Thoracic aorta (tissue), 2 donors: ENCODE measurements around the gene BAIAP2L1. TPM values are rescaled to one million over a fixed set of nuclear protein-coding genes. Genes with fewer than 3 reads are reported as not detected.

Source experiments
- ATAC-seq: fragments of 150-250 bp; one replicate; pipeline ENCODE4 v1.8.0; 2017; ENCODE audit warnings: low read depth; ENCODE audit not compliant: insufficient number of reproducible peaks, low FRiP score
- DNase-seq: peaks from one replicate; pipeline ENCODE4 v3.0.0-alpha.2; 2020; ENCODE audit warnings: low spot score
- H3K27ac ChIP-seq, 2 donors: fragments of 200-600 bp; sonication (generic); 1 replicate in 1 of 2; 2 replicates in 1 of 2; pipeline ENCODE4 v1.5.1; 2016; ENCODE audit warnings: mild to moderate bottlenecking in 2 of 2, moderate library complexity in 2 of 2
- H3K27me3 ChIP-seq: fragments of 200-600 bp; sonication (generic); replicated peaks from 2 replicates; pipeline ENCODE4 v1.6.0; 2016; ENCODE audit warnings: mild to moderate bottlenecking; ENCODE audit not compliant: insufficient read depth
- H3K36me3 ChIP-seq: fragments of 200-600 bp; sonication (generic); one replicate; pipeline ENCODE4 v1.5.1; 2016
- H3K4me1 ChIP-seq, 2 donors: fragments of 200-600 bp; sonication (generic); 1 replicate in 1 of 2; 2 replicates in 1 of 2; pipeline versions ENCODE4 v1.5.1 to v1.6.0; 2016; ENCODE audit warnings: low read depth in 2 of 2, mild to moderate bottlenecking in 1 of 2; ENCODE audit not compliant: control insufficient read depth in 1 of 2
- H3K4me3 ChIP-seq: fragments of 200-600 bp; sonication (generic); 2 replicates; pipeline ENCODE4 v1.5.1; 2016; ENCODE audit warnings: mild to moderate bottlenecking
- H3K9me3 ChIP-seq: fragments of 200-600 bp; sonication (generic); 2 replicates; pipeline ENCODE4 v1.5.1; 2016
- CTCF ChIP-seq: fragments of 200-600 bp; sonication (generic); IDR thresholded peaks from one replicate; pipeline ENCODE4 v1.5.1; 2019; ENCODE audit warnings: antibody characterized with exemption
- total RNA-seq, 2 donors: library from RNA; depleted of rRNA; stranded (reverse); fragments of >200 nt; gene quantifications; one replicate each; pipeline versions ENCODE4 v1.1.0 to v1.2.3, GENCODE V29; 2016

BAIAP2L1 gene
- total RNA-seq, 2 donors from 2014 or later, result 0.63 to 1.4 TPM

- peaks cover 18 to 22% of the 10 kb centered on the region in 2 donors for H3K4me1 ChIP-seq
- H3K27me3 ChIP-seq, result no peaks in the 10 kb centered on the region
- no peak for DNase-seq
- H3K27ac ChIP-seq, result no peak overlapping the region
- no peak for ATAC-seq
- H3K9me3 ChIP-seq, result no peaks in the 10 kb centered on the region
- H3K36me3 ChIP-seq, result no peaks in the 10 kb centered on the region
- TF ChIP-seq CTCF, result no peak
- H3K4me3 ChIP-seq, result peak overlapping the region; percentile 99
These were observed 150.1 kb downstream of the BAIAP2L1 start for GRCh38 chr7:98250789-98251188.

GRCh38 chr7:98249106-98249505, 151.8 kb downstream of the BAIAP2L1 start:
- no peak overlapping the region for H3K4me3 ChIP-seq
- no peak for ATAC-seq
- TF ChIP-seq CTCF, result no peak
- no peak for DNase-seq
- no peaks in the 10 kb centered on the region for H3K36me3 ChIP-seq
- peaks cover 18 to 22% of the 10 kb centered on the region in 2 donors for H3K4me1 ChIP-seq
- no peak overlapping the region for H3K27ac ChIP-seq
- H3K27me3 ChIP-seq, result no peaks in the 10 kb centered on the region
- H3K9me3 ChIP-seq, result no peaks in the 10 kb centered on the region

GRCh38 chr7:98248156-98248555, 152.7 kb downstream of the BAIAP2L1 start:
- no peaks in the 10 kb centered on the region for H3K36me3 ChIP-seq
- H3K4me1 ChIP-seq, result peaks cover 18% of the 10 kb centered on the region in 2 donors
- H3K9me3 ChIP-seq, result no peaks in the 10 kb centered on the region
- H3K27me3 ChIP-seq, result no peaks in the 10 kb centered on the region
- ATAC-seq (no peak), DNase-seq (no peak)
- TF ChIP-seq CTCF, result no peak
- no peak overlapping the region for H3K4me3 ChIP-seq
- no peak overlapping the region for H3K27ac ChIP-seq

GRCh38 chr7:98244871-98245270, 156.0 kb downstream of the BAIAP2L1 start:
- Histone ChIP-seq H3K36me3 (peaks cover 12% of the 10 kb centered on the region), H3K4me3 (no peak overlapping the region), H3K9me3 (no peaks in the 10 kb centered on the region), H3K27ac (no peak overlapping the region), H3K27me3 (no peaks in the 10 kb centered on the region), H3K4me1 (no peaks in the 10 kb centered on the region)
- no peak for TF ChIP-seq CTCF
- DNase-seq (no peak), ATAC-seq (no peak)

GRCh38 chr7:98242934-98243333, 158.0 kb downstream of the BAIAP2L1 start:
- Histone ChIP-seq H3K4me1 (no peaks in the 10 kb centered on the region), H3K36me3 (peaks cover 27% of the 10 kb centered on the region), H3K9me3 (no peaks in the 10 kb centered on the region), H3K27ac (no peak overlapping the region), H3K4me3 (no peak overlapping the region), H3K27me3 (no peaks in the 10 kb centered on the region)
- DNase-seq (no peak), ATAC-seq (no peak)
- TF ChIP-seq CTCF, result no peak
